NCI-H128 (cell line): ENCODE measurements around the gene SH2D3C.
A peak's percentile ranks its signal among the peaks of the same experiment; 100 is the strongest.

Experiments used
- DNase-seq: peaks from one replicate; lab custom pipeline; 2025; ENCODE audit not compliant: unreplicated experiment; lab: John Stamatoyannopoulos, UW

The SH2D3C gene

GRCh38 chr9:127809002-127809539 is 30.6 kb upstream of the SH2D3C start:
- no peak for DNase-seq

GRCh38 chr9:127808347-127809001 is 30.0 kb upstream of the SH2D3C start:
- DNase-seq: no peak

- no peak for DNase-seq
These were observed 28.4 kb upstream of the SH2D3C start for GRCh38 chr9:127806871-127807270.

- DNase-seq: no peak
These were observed 27.2 kb upstream of the SH2D3C start for GRCh38 chr9:127805620-127806019.

- DNase-seq: no peak
These were observed 25.3 kb upstream of the SH2D3C start for GRCh38 chr9:127803507-127804352.

- DNase-seq: peak; percentile 72
These were observed 24.3 kb upstream of the SH2D3C start, which contains the start of gene FPGS for GRCh38 chr9:127802576-127803443. TSS of gene FPGS (plus strand) at chr9:127802882. CDS start at chr9:127802925, 43 bp downstream.

- no peak for DNase-seq
These were observed 23.6 kb upstream of the SH2D3C start for GRCh38 chr9:127801955-127802575.

GRCh38 chr9:127796852-127797370 is 18.4 kb upstream of the SH2D3C start:
- DNase-seq: no peak

- DNase-seq: no peak
These were observed 17.9 kb upstream of the SH2D3C start for GRCh38 chr9:127796225-127796813.

GRCh38 chr9:127794001-127794791 is 15.7 kb upstream of the SH2D3C start:
- DNase-seq: no peak

- DNase-seq: no peak
These were observed 14.7 kb upstream of the SH2D3C start for GRCh38 chr9:127793093-127793708.

GRCh38 chr9:127792417-127793031 is 14.1 kb upstream of the SH2D3C start:
- no peak for DNase-seq

GRCh38 chr9:127791085-127791484 is 12.6 kb upstream of the SH2D3C start:
- no peak for DNase-seq

- DNase-seq: no peak
These were observed 11.8 kb upstream of the SH2D3C start for GRCh38 chr9:127790094-127790855.

GRCh38 chr9:127789179-127789578 is 10.7 kb upstream of the SH2D3C start:
- no peak for DNase-seq

- no peak for DNase-seq
These were observed 10.0 kb upstream of the SH2D3C start for GRCh38 chr9:127788337-127789011.

GRCh38 chr9:127786773-127787104 is 8.3 kb upstream of the SH2D3C start:
- DNase-seq: no peak
